Limb (tissue), 2 donors: ENCODE results near the gene PRKX.
"Not testable (repeated sequence)": the region's sequence is repeated elsewhere in the genome, so short reads cannot be mapped to it uniquely, and the experiment has no call there.

Experiments used
- DNase-seq, 2 donors: peaks; one replicate each; pipeline ENCODE4 v3.0.0-alpha.2; 2016; ENCODE audit errors: extremely low spot score in 2 of 2

PRKX gene

GRCh38 chrX:3581609-3582108, 131.8 kb downstream of the PRKX start:
- no peak for DNase-seq

- DNase-seq: no peak
Measured at GRCh38 chrX:3577551-3577950, 135.9 kb downstream of the PRKX start.

- DNase-seq: no peak
Measured at GRCh38 chrX:3576886-3577501, 136.5 kb downstream of the PRKX start.

DNA sequence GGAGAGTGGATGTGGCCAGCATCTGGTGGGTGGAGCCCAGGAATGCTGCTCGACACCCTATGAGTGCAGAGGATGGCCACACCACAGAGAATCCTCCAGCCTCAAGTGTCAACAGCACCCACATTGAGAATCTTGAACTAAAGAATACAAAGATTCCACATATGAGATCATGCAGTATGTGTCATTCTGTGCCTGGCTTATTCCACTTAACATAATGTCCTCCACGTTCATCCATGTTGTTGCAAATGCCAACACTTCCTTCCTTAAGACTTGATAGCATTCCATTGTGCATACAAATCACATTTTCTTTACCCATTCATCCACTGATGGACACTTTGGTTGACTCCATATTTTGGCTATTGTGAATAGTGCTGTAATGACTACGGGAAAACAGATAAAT, 145.8 kb downstream of the PRKX start:
- DNase-seq: no peak

DNA sequence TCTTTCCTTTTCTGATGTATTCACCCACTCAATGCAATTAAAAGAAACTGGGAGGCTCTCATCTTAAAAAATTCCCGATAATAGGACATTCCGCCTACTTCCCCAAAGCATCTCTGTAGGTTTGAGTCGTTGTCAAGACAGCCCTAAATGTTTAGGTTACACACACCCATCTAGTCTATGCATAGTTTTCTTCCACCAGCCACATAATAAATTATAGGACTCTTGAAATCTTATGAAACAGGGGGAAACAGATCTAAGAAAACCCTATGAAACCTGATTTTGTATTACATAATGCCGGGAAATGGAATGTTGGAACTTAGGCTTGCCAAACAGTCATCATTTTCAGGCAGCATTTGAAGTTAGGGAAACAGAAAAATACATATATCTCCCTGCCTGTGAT, 150.0 kb downstream of the PRKX start:
- DNase-seq: no peak

DNA sequence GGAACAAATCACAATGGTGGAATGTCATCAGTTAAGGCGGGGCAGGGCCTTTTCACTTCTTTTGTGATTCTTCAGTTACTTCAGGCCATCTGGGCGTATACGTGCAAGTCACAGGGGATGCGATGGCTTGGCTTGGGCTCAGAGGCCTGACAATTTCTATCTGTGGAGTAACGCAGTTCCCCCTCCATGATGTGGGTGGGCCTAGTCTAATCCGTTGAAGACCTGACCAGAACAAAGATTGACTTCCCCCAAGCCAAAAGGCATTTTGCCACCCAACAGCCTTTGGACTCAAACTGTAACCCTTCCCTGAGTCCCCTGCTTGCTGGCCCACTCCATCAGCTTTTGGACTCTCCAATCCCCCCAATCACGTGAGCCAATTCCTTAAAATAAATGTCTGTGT, 153.4 kb downstream of the PRKX start:
- not testable (repeated sequence) for DNase-seq
